Suprapubic skin (tissue), 4 donors: ENCODE data around the gene SPATS2. TPM values are rescaled to one million over a fixed set of nuclear protein-coding genes. Genes with fewer than 3 reads are reported as not detected.

Source experiments
- DNase-seq, 2 donors: peaks; one replicate each; pipeline ENCODE4 v3.0.0-alpha.2; 2019; ENCODE audit warnings: low spot score in 2 of 2
- H3K27ac ChIP-seq: fragments of 200-600 bp; sonication (generic); one replicate; pipeline ENCODE4 v1.5.1; 2019
- H3K27me3 ChIP-seq: fragments of 200-600 bp; sonication (generic); one replicate; pipeline ENCODE4 v1.5.1; 2019
- H3K36me3 ChIP-seq: fragments of 200-600 bp; sonication (generic); one replicate; pipeline ENCODE4 v1.5.1; 2019
- H3K4me1 ChIP-seq: fragments of 200-600 bp; sonication (generic); one replicate; pipeline ENCODE4 v1.5.1; 2019
- H3K4me3 ChIP-seq: fragments of 200-600 bp; sonication (generic); one replicate; pipeline ENCODE4 v1.5.1; 2019; ENCODE audit warnings: mild to moderate bottlenecking
- H3K9me3 ChIP-seq: fragments of 200-600 bp; sonication (generic); one replicate; pipeline ENCODE4 v1.5.1; 2019
- EP300 ChIP-seq: sonication (generic); formaldehyde crosslinking; IDR thresholded peaks from one replicate; pipeline ENCODE4 v1.6.1; 2017; ENCODE audit warnings: antibody characterized with exemption
- POLR2A ChIP-seq, 2 donors: fragments of 450-650 bp; IDR thresholded peaks; one replicate each; pipeline ENCODE4 v1.6.1; 2017; ENCODE audit warnings: antibody characterized with exemption in 2 of 2, mild to moderate bottlenecking in 2 of 2, moderate library complexity in 2 of 2
- POLR2AphosphoS5 ChIP-seq, 3 donors: sonication (generic); formaldehyde crosslinking; IDR thresholded peaks; one replicate each; pipeline ENCODE4 v1.6.1; 2017; ENCODE audit warnings: antibody characterized with exemption in 3 of 3
- WGBS: methylation state at CpG from one replicate; pipeline ENCODE4 v1.1.5; 2018; 5-methylcytosine and 5-hydroxymethylcytosine counted together
- total RNA-seq, 4 donors: library from RNA; depleted of rRNA; stranded (reverse); fragments of >200 nt; gene quantifications; one replicate each; pipeline ENCODE4 v1.1.0, GENCODE V29; 2016
- TF ChIP-seq, protein P1 (sequence below), 2 donors: fragments of 200-600 bp in 1 of 2; fragments of 450-650 bp in 1 of 2; sonication (generic) in 1 of 2; IDR thresholded peaks; one replicate each; pipeline ENCODE4 v1.5.1; 2016 to 2019; ENCODE audit warnings: antibody characterized with exemption in 2 of 2, mild to moderate bottlenecking in 1 of 2, moderate library complexity in 1 of 2

The SPATS2 gene
- total RNA-seq, 4 donors from 2014 or later: 22.7 to 42.6 (median 27.2) TPM

DNA sequence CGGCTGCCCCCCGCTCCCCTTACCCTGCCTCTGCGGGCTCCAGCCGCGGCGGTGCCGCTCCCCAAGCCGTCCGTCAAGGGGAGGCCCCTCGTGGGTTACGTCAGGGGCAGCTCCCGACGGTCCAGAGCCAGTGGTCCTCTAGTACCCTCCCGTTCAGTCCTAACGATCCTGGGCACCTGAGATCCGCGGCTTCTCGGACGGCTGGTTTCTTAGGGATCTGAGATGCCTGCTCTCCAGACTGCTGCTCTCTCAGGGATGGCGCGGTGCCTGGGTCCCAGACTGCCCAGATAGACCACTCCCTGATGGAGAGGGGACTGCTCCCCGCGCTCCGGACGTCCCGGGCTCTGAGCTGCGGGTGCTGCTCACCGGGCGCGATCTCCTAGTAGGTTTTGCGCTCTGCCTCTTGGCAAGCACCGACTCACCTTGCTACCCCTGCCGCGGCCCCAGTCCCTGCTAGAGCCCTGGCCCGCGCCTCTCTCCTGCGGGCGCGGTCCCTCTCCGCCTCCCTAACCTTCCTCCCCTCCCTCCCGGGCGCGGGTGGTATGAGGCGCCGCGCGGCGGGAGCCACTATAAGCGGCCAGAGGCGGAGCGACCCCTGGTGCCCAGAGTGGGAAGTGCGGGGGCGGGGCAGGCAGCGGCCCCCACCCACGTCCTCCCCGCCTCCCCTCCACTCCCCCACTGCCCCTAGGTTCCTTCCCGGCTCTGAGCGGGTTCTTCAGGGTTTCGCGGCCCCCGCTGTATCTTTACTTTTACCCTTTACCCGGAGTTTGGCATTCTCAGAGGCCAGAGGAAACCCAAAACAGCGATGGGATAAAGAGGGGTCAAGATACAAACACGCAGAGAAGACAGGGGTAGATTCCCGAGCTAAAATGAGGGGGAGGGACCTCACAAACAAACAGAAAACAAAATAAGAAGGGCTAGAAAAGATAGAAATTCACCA, 30.3 kb upstream of the SPATS2 start, which contains the start of gene C1QL4:
Gene C1QL4, minus strand, starts transcription at position 544 of the 940 bp plus-strand sequence. CDS start 711 bp downstream, outside the sequence.
- Histone ChIP-seq H3K27ac (no peak within 1 kb of the TSS), H3K36me3 (no peaks in the 10 kb centered on the region), H3K4me1 (peaks cover 31% of the 10 kb centered on the region), H3K4me3 (peak within 1 kb of the TSS; percentile 43), H3K9me3 (no peaks in the 10 kb centered on the region), H3K27me3 (peaks cover 48% of the 10 kb centered on the region)
- WGBS: 2% methylated on average over 39 of the region's 65 CpGs
- peak; percentile 89 to 92 for DNase-seq
- TF ChIP-seq POLR2AphosphoS5 (IDR thresholded peaks at IDR 0.05) (no peak), EP300 (no peak), POLR2A (IDR thresholded peaks at IDR 0.05) (no peak)
- TF ChIP-seq, protein P1, sequence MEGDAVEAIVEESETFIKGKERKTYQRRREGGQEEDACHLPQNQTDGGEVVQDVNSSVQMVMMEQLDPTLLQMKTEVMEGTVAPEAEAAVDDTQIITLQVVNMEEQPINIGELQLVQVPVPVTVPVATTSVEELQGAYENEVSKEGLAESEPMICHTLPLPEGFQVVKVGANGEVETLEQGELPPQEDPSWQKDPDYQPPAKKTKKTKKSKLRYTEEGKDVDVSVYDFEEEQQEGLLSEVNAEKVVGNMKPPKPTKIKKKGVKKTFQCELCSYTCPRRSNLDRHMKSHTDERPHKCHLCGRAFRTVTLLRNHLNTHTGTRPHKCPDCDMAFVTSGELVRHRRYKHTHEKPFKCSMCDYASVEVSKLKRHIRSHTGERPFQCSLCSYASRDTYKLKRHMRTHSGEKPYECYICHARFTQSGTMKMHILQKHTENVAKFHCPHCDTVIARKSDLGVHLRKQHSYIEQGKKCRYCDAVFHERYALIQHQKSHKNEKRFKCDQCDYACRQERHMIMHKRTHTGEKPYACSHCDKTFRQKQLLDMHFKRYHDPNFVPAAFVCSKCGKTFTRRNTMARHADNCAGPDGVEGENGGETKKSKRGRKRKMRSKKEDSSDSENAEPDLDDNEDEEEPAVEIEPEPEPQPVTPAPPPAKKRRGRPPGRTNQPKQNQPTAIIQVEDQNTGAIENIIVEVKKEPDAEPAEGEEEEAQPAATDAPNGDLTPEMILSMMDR (IDR thresholded peaks at IDR 0.05): peak; percentile 42 to 100

DNA sequence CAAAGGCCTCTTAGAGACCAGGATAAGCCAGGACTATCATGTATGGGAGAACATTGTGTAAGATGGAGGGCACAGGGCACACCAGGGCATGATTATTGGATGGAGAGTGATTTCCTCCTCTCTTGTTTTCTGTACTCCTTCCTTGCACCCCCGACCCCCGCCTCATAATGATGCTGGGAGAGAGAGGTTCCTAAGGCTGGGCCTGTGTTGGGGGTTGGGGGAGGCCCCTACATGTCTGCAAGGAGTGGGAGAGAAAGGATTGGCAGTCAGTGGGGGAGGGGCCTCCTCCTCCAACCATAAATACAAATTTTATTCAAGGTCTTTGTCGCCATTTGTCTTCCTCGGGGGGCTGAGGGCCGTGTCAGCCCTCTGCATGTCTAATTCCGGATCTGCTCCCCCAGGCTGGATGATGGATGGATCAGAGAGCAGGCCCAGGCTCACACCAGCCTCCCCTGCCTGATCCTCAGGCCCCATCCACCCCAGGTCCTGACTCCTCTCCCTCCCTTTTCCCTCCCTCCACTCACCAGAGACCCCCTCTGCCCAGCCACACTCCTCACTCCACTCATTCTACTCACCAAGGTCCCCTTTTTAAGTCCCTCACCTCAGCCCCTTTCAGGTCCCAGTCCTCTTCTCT, 28.3 kb upstream of the SPATS2 start:
- H3K4me3 ChIP-seq: no peak overlapping the region
- WGBS: 82% methylated on average over 6 of the region's 6 CpGs
- peaks cover 53% of the 10 kb centered on the region for H3K27me3 ChIP-seq
- H3K9me3 ChIP-seq: no peaks in the 10 kb centered on the region
- DNase-seq: peak in 1 of 2 donors; percentile 36
- H3K4me1 ChIP-seq: peaks cover 31% of the 10 kb centered on the region
- TF ChIP-seq EP300 (no peak), POLR2A (IDR thresholded peaks at IDR 0.05) (no peak), POLR2AphosphoS5 (IDR thresholded peaks at IDR 0.05) (no peak)
- TF ChIP-seq, protein P1 (IDR thresholded peaks at IDR 0.05): no peak
- H3K27ac ChIP-seq: no peak overlapping the region
- H3K36me3 ChIP-seq: no peaks in the 10 kb centered on the region

DNA sequence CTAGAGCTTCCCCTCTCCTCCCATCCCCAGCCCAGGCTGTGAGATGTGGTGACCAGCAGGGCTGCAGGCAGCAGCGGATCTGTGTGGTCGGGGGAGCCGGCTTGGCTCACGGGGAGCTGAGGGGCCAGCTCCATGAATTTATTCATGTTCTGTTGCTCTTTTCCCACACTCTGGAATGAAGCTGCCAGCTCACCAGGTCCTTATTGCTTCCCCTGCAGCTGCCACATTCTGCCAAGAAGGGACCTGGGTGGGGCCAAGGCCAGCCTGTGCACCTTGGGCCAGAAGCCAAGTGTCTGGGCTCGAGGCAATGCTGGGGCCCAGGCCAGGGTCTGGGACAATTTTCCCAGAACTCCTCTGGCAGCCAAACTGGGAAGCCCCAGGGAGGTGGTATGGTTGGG, 27.8 kb upstream of the SPATS2 start:
- 35% methylated on average over 5 of the region's 5 CpGs for WGBS
- peak in 1 of 2 donors; percentile 48 for DNase-seq
- H3K9me3 ChIP-seq: no peaks in the 10 kb centered on the region
- TF ChIP-seq POLR2AphosphoS5 (IDR thresholded peaks at IDR 0.05): no peak
- TF ChIP-seq EP300: no peak
- TF ChIP-seq POLR2A (IDR thresholded peaks at IDR 0.05): no peak
- TF ChIP-seq, protein P1 (IDR thresholded peaks at IDR 0.05): no peak
- peaks cover 52% of the 10 kb centered on the region for H3K27me3 ChIP-seq
- no peak overlapping the region for H3K4me3 ChIP-seq
- peaks cover 31% of the 10 kb centered on the region for H3K4me1 ChIP-seq
- H3K36me3 ChIP-seq: no peaks in the 10 kb centered on the region
- H3K27ac ChIP-seq: no peak overlapping the region

DNA sequence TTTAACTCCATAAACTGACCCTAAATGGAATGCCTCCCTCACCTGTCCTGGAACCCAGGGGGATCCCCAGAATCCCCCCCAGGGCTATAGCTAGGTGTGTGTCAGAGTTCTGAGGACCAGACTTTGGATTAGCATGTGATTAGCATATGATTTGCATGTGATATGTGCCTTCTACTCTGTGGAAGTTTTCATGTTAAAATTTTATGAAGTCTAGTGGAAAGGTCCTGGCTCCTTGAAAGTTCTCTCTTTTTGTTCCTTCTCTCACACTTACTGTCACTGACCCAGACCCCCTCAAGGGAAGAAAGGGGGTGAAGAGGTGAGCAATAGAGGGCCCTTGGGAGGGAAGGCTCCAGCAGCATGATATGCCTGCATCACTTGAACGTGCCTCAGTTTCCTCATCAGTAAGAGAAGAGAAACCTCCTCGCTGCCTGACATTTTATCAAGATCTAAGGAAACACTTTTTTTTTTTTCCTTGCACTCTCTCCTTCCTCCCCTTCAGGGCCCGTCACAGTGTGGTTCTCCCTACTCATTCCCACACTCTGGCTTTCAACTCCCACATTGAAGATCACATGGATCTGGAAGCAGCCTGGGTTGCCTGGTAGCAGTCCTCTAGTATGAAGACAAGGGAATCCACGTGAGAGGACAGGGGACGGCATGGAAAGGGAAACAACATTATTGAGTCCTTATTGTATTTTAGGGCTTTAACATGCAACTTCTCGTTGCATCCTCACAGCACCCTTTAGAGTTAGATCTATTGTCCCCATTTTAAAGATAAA, 27.0 kb upstream of the SPATS2 start:
- Histone ChIP-seq H3K4me3 (no peak overlapping the region), H3K36me3 (no peaks in the 10 kb centered on the region), H3K27me3 (peaks cover 52% of the 10 kb centered on the region), H3K9me3 (no peaks in the 10 kb centered on the region), H3K4me1 (peaks cover 38% of the 10 kb centered on the region), H3K27ac (no peak overlapping the region)
- TF ChIP-seq, protein P1 (IDR thresholded peaks at IDR 0.05): no peak
- TF ChIP-seq EP300: no peak
- TF ChIP-seq POLR2A (IDR thresholded peaks at IDR 0.05): no peak
- TF ChIP-seq POLR2AphosphoS5 (IDR thresholded peaks at IDR 0.05): no peak
- 68% methylated on average over 6 of the region's 6 CpGs for WGBS
- DNase-seq: peak in 1 of 2 donors; percentile 16
